Endodermal cell (in vitro differentiated cells): ENCODE measurements around the gene MUC6. TPM values are rescaled to one million over a fixed set of nuclear protein-coding genes. Genes with fewer than 3 reads are reported as not detected.

Experiments used
- DNase-seq: peaks from one replicate; pipeline ENCODE4 v3.0.0-alpha.2; 2017
- H3K27ac ChIP-seq: 2 replicates; pipeline ENCODE4 v1.5.1; 2013; ENCODE audit warnings: mild to moderate bottlenecking, low read depth, low read length, moderate library complexity
- H3K27me3 ChIP-seq: 2 replicates; pipeline ENCODE4 v1.6.1; 2013; ENCODE audit warnings: mild to moderate bottlenecking, low read length, moderate library complexity; ENCODE audit not compliant: insufficient read depth, control insufficient read depth, poor library complexity, severe bottlenecking
- H3K36me3 ChIP-seq: 2 replicates; pipeline ENCODE4 v1.7.0; 2013; ENCODE audit warnings: mild to moderate bottlenecking, low read length, moderate library complexity; ENCODE audit not compliant: control insufficient read depth, insufficient read depth
- H3K4me1 ChIP-seq: one replicate; pipeline ENCODE4 v1.7.0; 2013; ENCODE audit warnings: low read length; ENCODE audit not compliant: control insufficient read depth, insufficient read depth
- H3K4me3 ChIP-seq: 2 replicates; pipeline ENCODE4 v1.5.1; 2013; ENCODE audit warnings: mild to moderate bottlenecking, low read length, moderate library complexity
- H3K9ac ChIP-seq: 2 replicates; pipeline ENCODE4 v1.6.1; 2013; ENCODE audit warnings: mild to moderate bottlenecking, low read length, moderate library complexity; ENCODE audit not compliant: poor library complexity, severe bottlenecking; ENCODE audit errors: extremely low read depth
- H3K9me3 ChIP-seq: 2 replicates; pipeline ENCODE4 v1.6.1; 2013; ENCODE audit warnings: mild to moderate bottlenecking, low read length, moderate library complexity; ENCODE audit not compliant: control insufficient read depth
- H3K27ac Mint-ChIP-seq: 2 replicates; pipeline ENCODE4 v1.8.0; 2020; ENCODE audit warnings: mixed read lengths
- H3K27me3 Mint-ChIP-seq: 2 replicates; pipeline ENCODE4 v1.8.0; 2021; ENCODE audit warnings: mild to moderate bottlenecking, mixed read lengths; ENCODE audit not compliant: insufficient read depth
- H3K36me3 Mint-ChIP-seq: 2 replicates; pipeline ENCODE4 v1.8.0; 2020; ENCODE audit warnings: low read depth, mixed read lengths
- H3K4me1 Mint-ChIP-seq: 2 replicates; pipeline ENCODE4 v1.8.0; 2020; ENCODE audit warnings: mixed read lengths
- H3K4me3 Mint-ChIP-seq: 2 replicates; pipeline ENCODE4 v1.8.0; 2020; ENCODE audit warnings: mild to moderate bottlenecking, moderate library complexity, mixed read lengths
- H3K9me3 Mint-ChIP-seq: 2 replicates; pipeline ENCODE4 v1.8.0; 2020; ENCODE audit warnings: mild to moderate bottlenecking, mixed read lengths
- CTCF ChIP-seq: fragments of 200-600 bp; sonication (generic); conservative IDR thresholded peaks from 2 replicates; pipeline ENCODE4 v1.5.0; 2021; ENCODE audit warnings: antibody characterized with exemption, mild to moderate bottlenecking
- WGBS, 2 experiments: methylation state at CpG; one replicate each; pipeline versions ENCODE4 v1.1.5 to v1.1.7; 2013; ENCODE audit warnings: missing lambda C conversion rate in 2 of 2, mixed read lengths in 1 of 2; ENCODE audit not compliant: insufficient coverage in 1 of 2, insufficient read length in 1 of 2; 5-methylcytosine and 5-hydroxymethylcytosine counted together
- total RNA-seq, 2 donors: library from RNA; stranded (reverse); fragmentation: NEBNext Ultra II Directional in 1 of 2; extraction: Animal tissue kit (Norgen Biotek cat#: 25700) in 1 of 2; gene quantifications; 2 replicates in 1 of 2; 3 replicates in 1 of 2; pipeline ENCODE4 v1.2.1, GENCODE V29; 2021

MUC6 gene
- total RNA-seq, 2 donors from 2014 or later = 0.26 to 0.40 TPM

- Histone ChIP-seq H3K9me3 (no peaks in the 10 kb centered on the region), H3K9ac (no peak overlapping the region), H3K27ac (no peak overlapping the region), H3K27me3 (no peaks in the 10 kb centered on the region), H3K36me3 (no peaks in the 10 kb centered on the region), H3K4me3 (no peak overlapping the region), H3K4me1 (no peaks in the 10 kb centered on the region)
- H3K9me3 Mint-ChIP-seq = no peaks in the 10 kb centered on the region
- no peak overlapping the region for H3K4me3 Mint-ChIP-seq
- H3K27ac Mint-ChIP-seq = no peak overlapping the region
- no peaks in the 10 kb centered on the region for H3K27me3 Mint-ChIP-seq
- TF ChIP-seq CTCF = no peak
- WGBS, 2 experiments = 92 to 96% methylated on average over 9 to 13 of the region's 13 CpGs
- H3K4me1 Mint-ChIP-seq = no peaks in the 10 kb centered on the region
- DNase-seq = no peak
- H3K36me3 Mint-ChIP-seq = no peaks in the 10 kb centered on the region
Measured at GRCh38 chr11:1036931-1037330, 413 bp upstream of the MUC6 start.

GRCh38 chr11:1035577-1036283 is 788 bp downstream of the MUC6 start:
- Mint-ChIP-seq H3K4me1 (no peaks in the 10 kb centered on the region), H3K27ac (no peak overlapping the region), H3K27me3 (no peaks in the 10 kb centered on the region), H3K4me3 (no peak overlapping the region), H3K9me3 (no peaks in the 10 kb centered on the region), H3K36me3 (no peaks in the 10 kb centered on the region)
- no peaks in the 10 kb centered on the region for H3K9me3 ChIP-seq
- no peak overlapping the region for H3K9ac ChIP-seq
- no peak overlapping the region for H3K4me3 ChIP-seq
- WGBS, 2 experiments = 94 to 100% methylated on average over 2 to 29 of the region's 29 CpGs
- no peak for DNase-seq
- no peaks in the 10 kb centered on the region for H3K27me3 ChIP-seq
- no peaks in the 10 kb centered on the region for H3K4me1 ChIP-seq
- no peak overlapping the region for H3K27ac ChIP-seq
- no peaks in the 10 kb centered on the region for H3K36me3 ChIP-seq
- TF ChIP-seq CTCF = no peak

GRCh38 chr11:1034456-1035295 is 1.8 kb downstream of the MUC6 start:
- Histone ChIP-seq H3K4me1 (no peaks in the 10 kb centered on the region), H3K9ac (no peak overlapping the region), H3K27me3 (no peaks in the 10 kb centered on the region), H3K27ac (no peak overlapping the region), H3K9me3 (no peaks in the 10 kb centered on the region), H3K36me3 (no peaks in the 10 kb centered on the region), H3K4me3 (no peak overlapping the region)
- Mint-ChIP-seq H3K27me3 (no peaks in the 10 kb centered on the region), H3K4me1 (no peaks in the 10 kb centered on the region), H3K9me3 (no peaks in the 10 kb centered on the region), H3K27ac (no peak overlapping the region), H3K36me3 (no peaks in the 10 kb centered on the region), H3K4me3 (no peak overlapping the region)
- DNase-seq = no peak
- TF ChIP-seq CTCF = no peak
- WGBS, 2 experiments = 91 to 94% methylated on average over 15 to 39 of the region's 39 CpGs
